GM12878 (cell line): Measurements from ENCODE around the gene DUXB.

Source experiments
- CHD2 ChIP-seq: IDR thresholded peaks from 2 replicates; pipeline ENCODE4 v1.6.1; 2011; ENCODE audit warnings: low read depth, low read length, improper control_type of control experiment, borderline replicate concordance
- CTCF ChIP-seq, 3 experiments: IDR thresholded peaks in 2 of 3; conservative IDR thresholded peaks in 1 of 3; 2 replicates each; pipeline ENCODE4 v1.5.1; 2011; ENCODE audit warnings: low read depth in 3 of 3, low read length in 3 of 3, mild to moderate bottlenecking in 3 of 3, control low read depth in 2 of 3, moderate library complexity in 2 of 3, inconsistent platforms in 1 of 3, mixed read lengths in 1 of 3; ENCODE audit not compliant: control insufficient read depth in 2 of 3, insufficient read depth in 1 of 3; ENCODE audit errors: extremely low read depth in 1 of 3
- EP300 ChIP-seq, 2 experiments: fragments of 150-350 bp in 1 of 2; IDR thresholded peaks; 2 replicates each; pipeline ENCODE4 v1.6.1; 2011 to 2012; ENCODE audit warnings: low read depth in 2 of 2, low read length in 2 of 2, borderline replicate concordance in 1 of 2, improper control_type of control experiment in 1 of 2, inconsistent platforms in 1 of 2; ENCODE audit not compliant: control insufficient read depth in 1 of 2
- FOS ChIP-seq: IDR thresholded peaks from 3 replicates; pipeline ENCODE4 v1.6.1; 2011; ENCODE audit warnings: borderline replicate concordance; ENCODE audit not compliant: insufficient read length; ENCODE audit errors: extremely low read depth
- HDAC6 ChIP-seq: fragments of 200-600 bp; sonication (generic); IDR thresholded peaks from one replicate; pipeline ENCODE4 v1.8.0; 2017; ENCODE audit warnings: antibody characterized with exemption; ENCODE audit not compliant: unreplicated experiment
- NFXL1 ChIP-seq: fragments of 450-650 bp; IDR thresholded peaks from 2 replicates; pipeline ENCODE4 v1.6.1; 2017; ENCODE audit warnings: antibody characterized with exemption, mild to moderate bottlenecking, borderline replicate concordance
- NFYB ChIP-seq: IDR thresholded peaks from 2 replicates; pipeline ENCODE4 v1.6.1; 2011; ENCODE audit warnings: low read depth, mild to moderate bottlenecking, low read length, improper control_type of control experiment, moderate library complexity; ENCODE audit not compliant: insufficient read depth
- SIX5 ChIP-seq: IDR thresholded peaks from 2 replicates; pipeline ENCODE4 v1.6.1; 2011; ENCODE audit warnings: mild to moderate bottlenecking, low read depth, low read length, moderate library complexity; ENCODE audit not compliant: severe bottlenecking
- SRF ChIP-seq, 2 experiments: IDR thresholded peaks; 2 replicates each; pipeline ENCODE4 v1.6.1; 2011; ENCODE audit warnings: low read depth in 2 of 2, low read length in 2 of 2, mild to moderate bottlenecking in 1 of 2, moderate library complexity in 1 of 2
- USF2 ChIP-seq: IDR thresholded peaks from 2 replicates; pipeline ENCODE4 v1.6.1; 2011; ENCODE audit warnings: low read depth, low read length, improper control_type of control experiment, borderline replicate concordance
- YY1 ChIP-seq: IDR thresholded peaks from 2 replicates; pipeline ENCODE4 v1.6.1; 2011; ENCODE audit warnings: low read depth, mild to moderate bottlenecking, low read length
- ZBTB33 ChIP-seq: fragments of 450-650 bp; IDR thresholded peaks from 2 replicates; pipeline ENCODE4 v1.6.1; 2017; ENCODE audit warnings: mild to moderate bottlenecking
- ZBTB40 ChIP-seq: fragments of 450-650 bp; IDR thresholded peaks from 2 replicates; pipeline ENCODE4 v1.6.1; 2016; ENCODE audit warnings: mild to moderate bottlenecking, moderate library complexity, borderline replicate concordance
- ZNF217 ChIP-seq: fragments of 450-650 bp; IDR thresholded peaks from 2 replicates; pipeline ENCODE4 v1.6.1; 2017; ENCODE audit warnings: antibody characterized with exemption, mild to moderate bottlenecking

- TF ChIP-seq SRF (IDR thresholded peaks at IDR 0.05; ENCODE audit: low read depth in 2 of 2, low read length in 2 of 2) = no peak
- no peak for TF ChIP-seq USF2
- TF ChIP-seq NFYB = no peak
- TF ChIP-seq EP300 (IDR thresholded peaks at IDR 0.05; ENCODE audit: borderline replicate concordance in 1 of 2, control insufficient read depth in 1 of 2, low read depth in 2 of 2, low read length in 2 of 2) = no peak
- TF ChIP-seq SIX5 = no peak
- TF ChIP-seq HDAC6 = no peak
- no peak for TF ChIP-seq ZBTB33
- TF ChIP-seq FOS = no peak
- TF ChIP-seq NFXL1 = no peak
- no peak for TF ChIP-seq CTCF (IDR thresholded peaks at IDR 0.05 in 2 of 3, conservative IDR thresholded peaks at IDR 0.05 in 1 of 3; ENCODE audit: control insufficient read depth in 2 of 3, extremely low read depth in 1 of 3, insufficient read depth in 1 of 3, low read depth in 3 of 3, low read length in 3 of 3)
- no peak for TF ChIP-seq ZBTB40
- no peak for TF ChIP-seq YY1
- TF ChIP-seq CHD2 = no peak
- no peak for TF ChIP-seq ZNF217
Observed at GRCh38 chr16:75679366-75679765, 21.9 kb downstream of the DUXB start.
